ENCODE data around the gene DLG2. TPM values are rescaled to one million over a fixed set of nuclear protein-coding genes. Genes with fewer than 3 reads are reported as not detected.

Gene DLG2
- total and polyA plus RNA-seq, 2 of the 8 experiments (the other 6 are each of a cell fraction or from before 2014, with no cell fraction given): 1.7 to 14.3 TPM

DNA sequence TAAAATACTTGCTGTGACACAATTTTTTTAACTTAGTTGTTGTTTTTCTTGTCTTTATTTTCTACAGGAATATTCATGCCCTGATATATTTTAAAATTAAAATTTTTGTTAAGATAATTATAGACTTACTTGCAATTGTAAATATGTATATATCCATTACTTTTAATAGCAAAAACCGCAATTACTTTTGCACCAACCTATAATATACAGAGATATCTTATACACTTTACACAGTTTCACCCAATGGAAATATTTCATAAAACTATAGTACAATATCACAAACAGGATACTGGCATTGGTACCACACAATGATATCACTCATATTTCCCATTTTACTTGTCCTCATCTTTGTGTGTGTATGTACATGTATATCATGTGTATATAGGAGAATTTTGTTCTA, 188.8 kb downstream of the DLG2 start:
- no peak overlapping the region for H3K23ac ChIP-seq (ENCODE audit: insufficient read length)
- no peak overlapping the region for H2AK5ac ChIP-seq (ENCODE audit: low read depth, low read length)
- CTCF ChIA-PET (ENCODE audit: partially characterized antibody): no interaction called here
- H3K27ac ChIP-seq (ENCODE audit: low read depth, low read length): no peak overlapping the region
- no peak overlapping the region for H3K4ac ChIP-seq (replicated peaks; ENCODE audit: insufficient read length, low read depth, low read length)
- no peaks in the 10 kb centered on the region for H3K79me1 ChIP-seq (ENCODE audit: low read depth, low read length)
- H3K18ac ChIP-seq (ENCODE audit: extremely low read depth, low read length): no peak overlapping the region
- no peaks in the 10 kb centered on the region for H3K27me3 ChIP-seq (replicated peaks in 1 of 4; ENCODE audit: control insufficient read depth in 3 of 4, extremely low read depth in 1 of 4, insufficient read depth in 3 of 4, low read length in 3 of 4)
- H4K5ac ChIP-seq (ENCODE audit: insufficient read length, low read depth, low read length): no peak overlapping the region
- H3K56ac ChIP-seq (replicated peaks; ENCODE audit: insufficient read length, low read depth, low read length): no peak overlapping the region
- no peak overlapping the region for H3K4me2 ChIP-seq (ENCODE audit: insufficient read depth in 1 of 2, low read depth in 2 of 2, low read length in 2 of 2)
- FAIRE-seq (no peak), DNase-seq (ENCODE audit: low read depth in 1 of 2, low spot score in 2 of 2) (no peak)
- no peak overlapping the region for H3K14ac ChIP-seq (ENCODE audit: insufficient read length)
- H2BK5ac ChIP-seq (ENCODE audit: low read depth, low read length): no peak overlapping the region
- H2AFZ ChIP-seq (ENCODE audit: low read length): no peak overlapping the region
- H3K4me1 ChIP-seq (replicated peaks in 1 of 4; ENCODE audit: control insufficient read depth in 3 of 4, insufficient read depth in 4 of 4, low read length in 3 of 4): no peaks in the 10 kb centered on the region
- 100% methylated on average over 1 of the region's 1 CpG; no CpG with 5 or more reads in 1 of the 2 experiments for WGBS, 2 experiments (ENCODE audit: extremely low coverage in 1 of 2, insufficient coverage in 1 of 2, insufficient read length in 1 of 2, insufficient replicate concordance in 2 of 2, low coverage in 1 of 2, low lambda C conversion rate in 2 of 2, missing lambda C conversion rate in 1 of 2)
- H3K23me2 ChIP-seq (ENCODE audit: low read depth, low read length): no peaks in the 10 kb centered on the region
- no peaks in the 10 kb centered on the region for H3K36me3 ChIP-seq (ENCODE audit: control insufficient read depth in 2 of 4, insufficient read depth in 4 of 4, low read length in 3 of 4)
- no peak overlapping the region for H2BK15ac ChIP-seq (ENCODE audit: low read length)
- no peaks in the 10 kb centered on the region for H3K79me2 ChIP-seq (ENCODE audit: control insufficient read depth in 1 of 2, insufficient read depth in 2 of 2, low read length in 2 of 2)
- no peak for TF ChIP-seq SP2 (IDR thresholded peaks at IDR 0.05; ENCODE audit: low read length)
- no peak for TF ChIP-seq TCF12 (IDR thresholded peaks at IDR 0.05; ENCODE audit: low read depth, low read length)
- TF ChIP-seq POU5F1 (IDR thresholded peaks at IDR 0.05; ENCODE audit: low read depth, low read length): no peak
- no peak for TF ChIP-seq SRF (IDR thresholded peaks at IDR 0.05; ENCODE audit: low read depth, low read length)
- TF ChIP-seq CBX8 (IDR thresholded peaks at IDR 0.05; ENCODE audit: borderline replicate concordance, low read depth, low read length): no peak
- TF ChIP-seq EP300 (IDR thresholded peaks at IDR 0.05; ENCODE audit: borderline replicate concordance in 1 of 2, low read depth in 2 of 2, low read length in 2 of 2): no peak
- TF ChIP-seq SIN3A (conservative IDR thresholded peaks at IDR 0.05 in 1 of 2, IDR thresholded peaks at IDR 0.05 in 1 of 2; ENCODE audit: low read depth in 1 of 2, low read length in 2 of 2): no peak
- TF ChIP-seq SIX5 (IDR thresholded peaks at IDR 0.05; ENCODE audit: low read depth, low read length): no peak
- no peak overlapping the region for H3K4me3 ChIP-seq (ENCODE audit: extremely low read depth in 1 of 4, insufficient read depth in 2 of 4, low read depth in 3 of 4, low read length in 4 of 4)
- H3K9me3 ChIP-seq (ENCODE audit: insufficient read depth in 2 of 2, low read depth in 1 of 2, low read length in 1 of 2): peaks cover 0 to 10% of the 10 kb centered on the region in 2 experiments; a peak in 1 of 4 replicates
- POLR2A ChIA-PET (ENCODE audit: partially characterized antibody): no interaction called here
- no peak overlapping the region for H2BK20ac ChIP-seq (ENCODE audit: low read length)
- H4K91ac ChIP-seq (replicated peaks; ENCODE audit: insufficient read length, low read length): no peak overlapping the region
- no peak overlapping the region for H3K9ac ChIP-seq (replicated peaks in 1 of 4; ENCODE audit: extremely low read depth in 1 of 4, low read depth in 3 of 4, low read length in 3 of 4)
- H2BK12ac ChIP-seq (ENCODE audit: low read depth, low read length): no peak overlapping the region
- no peak overlapping the region for H4K8ac ChIP-seq (ENCODE audit: extremely low read depth, insufficient read depth, low read length)
- no peak overlapping the region for H2BK120ac ChIP-seq (replicated peaks; ENCODE audit: low read depth, low read length)
- H4K20me1 ChIP-seq (replicated peaks in 1 of 2; ENCODE audit: control insufficient read depth in 1 of 2, insufficient read depth in 2 of 2, low read length in 2 of 2): no peaks in the 10 kb centered on the region
